ENCODE data around the gene FIGNL1. TPM values are rescaled to one million over a fixed set of nuclear protein-coding genes. Genes with fewer than 3 reads are reported as not detected.

FIGNL1 gene
- total RNA-seq, 1 experiment from 2014 or later = 6.4 TPM

- POLR2A ChIA-PET = no interaction called here
- H3K4me3 Mint-ChIP-seq = no peak overlapping the region
- ATAC-seq (no peak), DNase-seq (ENCODE audit: low spot score) (no peak)
- no peaks in the 10 kb centered on the region for H3K9me3 Mint-ChIP-seq
- H3K36me3 Mint-ChIP-seq = no peaks in the 10 kb centered on the region
- CTCF ChIA-PET = no interaction called here
- peaks cover 38% of the 10 kb centered on the region for H3K4me1 Mint-ChIP-seq
- H3K27ac Mint-ChIP-seq = no peak overlapping the region
- H3K27me3 Mint-ChIP-seq (ENCODE audit: low read depth) = no peaks in the 10 kb centered on the region
- no peak for TF ChIP-seq ZBTB21 (CRISPR knock-in tag; IDR thresholded peaks at IDR 0.05; ENCODE audit: borderline replicate concordance)
- TF ChIP-seq ZNF423 (CRISPR knock-in tag; IDR thresholded peaks at IDR 0.05) = no peak
- no peak for TF ChIP-seq NFE2L1 (CRISPR knock-in tag; IDR thresholded peaks at IDR 0.05)
- no peak for TF ChIP-seq CREM (CRISPR knock-in tag; IDR thresholded peaks at IDR 0.05)
- TF ChIP-seq GABPB1 (CRISPR knock-in tag; IDR thresholded peaks at IDR 0.05) = no peak
- TF ChIP-seq, protein P1, sequence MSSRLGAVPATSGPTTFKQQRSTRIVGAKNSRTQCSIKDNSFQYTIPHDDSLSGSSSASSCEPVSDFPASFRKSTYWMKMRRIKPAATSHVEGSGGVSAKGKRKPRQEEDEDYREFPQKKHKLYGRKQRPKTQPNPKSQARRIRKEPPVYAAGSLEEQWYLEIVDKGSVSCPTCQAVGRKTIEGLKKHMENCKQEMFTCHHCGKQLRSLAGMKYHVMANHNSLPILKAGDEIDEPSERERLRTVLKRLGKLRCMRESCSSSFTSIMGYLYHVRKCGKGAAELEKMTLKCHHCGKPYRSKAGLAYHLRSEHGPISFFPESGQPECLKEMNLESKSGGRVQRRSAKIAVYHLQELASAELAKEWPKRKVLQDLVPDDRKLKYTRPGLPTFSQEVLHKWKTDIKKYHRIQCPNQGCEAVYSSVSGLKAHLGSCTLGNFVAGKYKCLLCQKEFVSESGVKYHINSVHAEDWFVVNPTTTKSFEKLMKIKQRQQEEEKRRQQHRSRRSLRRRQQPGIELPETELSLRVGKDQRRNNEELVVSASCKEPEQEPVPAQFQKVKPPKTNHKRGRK (CRISPR knock-in tag; IDR thresholded peaks at IDR 0.05; ENCODE audit: borderline replicate concordance) = no peak
- TF ChIP-seq JAZF1 (CRISPR knock-in tag; IDR thresholded peaks at IDR 0.05) = no peak
- TF ChIP-seq ERG (CRISPR knock-in tag; IDR thresholded peaks at IDR 0.05) = no peak
- TF ChIP-seq, protein P2, sequence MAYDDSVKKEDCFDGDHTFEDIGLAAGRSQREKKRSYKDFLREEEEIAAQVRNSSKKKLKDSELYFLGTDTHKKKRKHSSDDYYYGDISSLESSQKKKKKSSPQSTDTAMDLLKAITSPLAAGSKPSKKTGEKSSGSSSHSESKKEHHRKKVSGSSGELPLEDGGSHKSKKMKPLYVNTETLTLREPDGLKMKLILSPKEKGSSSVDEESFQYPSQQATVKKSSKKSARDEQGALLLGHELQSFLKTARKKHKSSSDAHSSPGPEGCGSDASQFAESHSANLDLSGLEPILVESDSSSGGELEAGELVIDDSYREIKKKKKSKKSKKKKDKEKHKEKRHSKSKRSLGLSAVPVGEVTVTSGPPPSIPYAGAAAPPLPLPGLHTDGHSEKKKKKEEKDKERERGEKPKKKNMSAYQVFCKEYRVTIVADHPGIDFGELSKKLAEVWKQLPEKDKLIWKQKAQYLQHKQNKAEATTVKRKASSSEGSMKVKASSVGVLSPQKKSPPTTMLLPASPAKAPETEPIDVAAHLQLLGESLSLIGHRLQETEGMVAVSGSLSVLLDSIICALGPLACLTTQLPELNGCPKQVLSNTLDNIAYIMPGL (CRISPR knock-in tag; IDR thresholded peaks at IDR 0.05) = no peak
- no peak for TF ChIP-seq E2F4 (CRISPR knock-in tag; IDR thresholded peaks at IDR 0.05; ENCODE audit: borderline replicate concordance, low read depth)
- TF ChIP-seq, protein P3, sequence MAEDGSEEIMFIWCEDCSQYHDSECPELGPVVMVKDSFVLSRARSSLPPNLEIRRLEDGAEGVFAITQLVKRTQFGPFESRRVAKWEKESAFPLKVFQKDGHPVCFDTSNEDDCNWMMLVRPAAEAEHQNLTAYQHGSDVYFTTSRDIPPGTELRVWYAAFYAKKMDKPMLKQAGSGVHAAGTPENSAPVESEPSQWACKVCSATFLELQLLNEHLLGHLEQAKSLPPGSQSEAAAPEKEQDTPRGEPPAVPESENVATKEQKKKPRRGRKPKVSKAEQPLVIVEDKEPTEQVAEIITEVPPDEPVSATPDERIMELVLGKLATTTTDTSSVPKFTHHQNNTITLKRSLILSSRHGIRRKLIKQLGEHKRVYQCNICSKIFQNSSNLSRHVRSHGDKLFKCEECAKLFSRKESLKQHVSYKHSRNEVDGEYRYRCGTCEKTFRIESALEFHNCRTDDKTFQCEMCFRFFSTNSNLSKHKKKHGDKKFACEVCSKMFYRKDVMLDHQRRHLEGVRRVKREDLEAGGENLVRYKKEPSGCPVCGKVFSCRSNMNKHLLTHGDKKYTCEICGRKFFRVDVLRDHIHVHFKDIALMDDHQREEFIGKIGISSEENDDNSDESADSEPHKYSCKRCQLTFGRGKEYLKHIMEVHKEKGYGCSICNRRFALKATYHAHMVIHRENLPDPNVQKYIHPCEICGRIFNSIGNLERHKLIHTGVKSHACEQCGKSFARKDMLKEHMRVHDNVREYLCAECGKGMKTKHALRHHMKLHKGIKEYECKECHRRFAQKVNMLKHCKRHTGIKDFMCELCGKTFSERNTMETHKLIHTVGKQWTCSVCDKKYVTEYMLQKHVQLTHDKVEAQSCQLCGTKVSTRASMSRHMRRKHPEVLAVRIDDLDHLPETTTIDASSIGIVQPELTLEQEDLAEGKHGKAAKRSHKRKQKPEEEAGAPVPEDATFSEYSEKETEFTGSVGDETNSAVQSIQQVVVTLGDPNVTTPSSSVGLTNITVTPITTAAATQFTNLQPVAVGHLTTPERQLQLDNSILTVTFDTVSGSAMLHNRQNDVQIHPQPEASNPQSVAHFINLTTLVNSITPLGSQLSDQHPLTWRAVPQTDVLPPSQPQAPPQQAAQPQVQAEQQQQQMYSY (CRISPR knock-in tag; IDR thresholded peaks at IDR 0.05) = no peak
- TF ChIP-seq, protein P4, sequence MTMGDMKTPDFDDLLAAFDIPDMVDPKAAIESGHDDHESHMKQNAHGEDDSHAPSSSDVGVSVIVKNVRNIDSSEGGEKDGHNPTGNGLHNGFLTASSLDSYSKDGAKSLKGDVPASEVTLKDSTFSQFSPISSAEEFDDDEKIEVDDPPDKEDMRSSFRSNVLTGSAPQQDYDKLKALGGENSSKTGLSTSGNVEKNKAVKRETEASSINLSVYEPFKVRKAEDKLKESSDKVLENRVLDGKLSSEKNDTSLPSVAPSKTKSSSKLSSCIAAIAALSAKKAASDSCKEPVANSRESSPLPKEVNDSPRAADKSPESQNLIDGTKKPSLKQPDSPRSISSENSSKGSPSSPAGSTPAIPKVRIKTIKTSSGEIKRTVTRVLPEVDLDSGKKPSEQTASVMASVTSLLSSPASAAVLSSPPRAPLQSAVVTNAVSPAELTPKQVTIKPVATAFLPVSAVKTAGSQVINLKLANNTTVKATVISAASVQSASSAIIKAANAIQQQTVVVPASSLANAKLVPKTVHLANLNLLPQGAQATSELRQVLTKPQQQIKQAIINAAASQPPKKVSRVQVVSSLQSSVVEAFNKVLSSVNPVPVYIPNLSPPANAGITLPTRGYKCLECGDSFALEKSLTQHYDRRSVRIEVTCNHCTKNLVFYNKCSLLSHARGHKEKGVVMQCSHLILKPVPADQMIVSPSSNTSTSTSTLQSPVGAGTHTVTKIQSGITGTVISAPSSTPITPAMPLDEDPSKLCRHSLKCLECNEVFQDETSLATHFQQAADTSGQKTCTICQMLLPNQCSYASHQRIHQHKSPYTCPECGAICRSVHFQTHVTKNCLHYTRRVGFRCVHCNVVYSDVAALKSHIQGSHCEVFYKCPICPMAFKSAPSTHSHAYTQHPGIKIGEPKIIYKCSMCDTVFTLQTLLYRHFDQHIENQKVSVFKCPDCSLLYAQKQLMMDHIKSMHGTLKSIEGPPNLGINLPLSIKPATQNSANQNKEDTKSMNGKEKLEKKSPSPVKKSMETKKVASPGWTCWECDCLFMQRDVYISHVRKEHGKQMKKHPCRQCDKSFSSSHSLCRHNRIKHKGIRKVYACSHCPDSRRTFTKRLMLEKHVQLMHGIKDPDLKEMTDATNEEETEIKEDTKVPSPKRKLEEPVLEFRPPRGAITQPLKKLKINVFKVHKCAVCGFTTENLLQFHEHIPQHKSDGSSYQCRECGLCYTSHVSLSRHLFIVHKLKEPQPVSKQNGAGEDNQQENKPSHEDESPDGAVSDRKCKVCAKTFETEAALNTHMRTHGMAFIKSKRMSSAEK (CRISPR knock-in tag; IDR thresholded peaks at IDR 0.05; ENCODE audit: borderline replicate concordance) = no peak
- TF ChIP-seq, protein P5, sequence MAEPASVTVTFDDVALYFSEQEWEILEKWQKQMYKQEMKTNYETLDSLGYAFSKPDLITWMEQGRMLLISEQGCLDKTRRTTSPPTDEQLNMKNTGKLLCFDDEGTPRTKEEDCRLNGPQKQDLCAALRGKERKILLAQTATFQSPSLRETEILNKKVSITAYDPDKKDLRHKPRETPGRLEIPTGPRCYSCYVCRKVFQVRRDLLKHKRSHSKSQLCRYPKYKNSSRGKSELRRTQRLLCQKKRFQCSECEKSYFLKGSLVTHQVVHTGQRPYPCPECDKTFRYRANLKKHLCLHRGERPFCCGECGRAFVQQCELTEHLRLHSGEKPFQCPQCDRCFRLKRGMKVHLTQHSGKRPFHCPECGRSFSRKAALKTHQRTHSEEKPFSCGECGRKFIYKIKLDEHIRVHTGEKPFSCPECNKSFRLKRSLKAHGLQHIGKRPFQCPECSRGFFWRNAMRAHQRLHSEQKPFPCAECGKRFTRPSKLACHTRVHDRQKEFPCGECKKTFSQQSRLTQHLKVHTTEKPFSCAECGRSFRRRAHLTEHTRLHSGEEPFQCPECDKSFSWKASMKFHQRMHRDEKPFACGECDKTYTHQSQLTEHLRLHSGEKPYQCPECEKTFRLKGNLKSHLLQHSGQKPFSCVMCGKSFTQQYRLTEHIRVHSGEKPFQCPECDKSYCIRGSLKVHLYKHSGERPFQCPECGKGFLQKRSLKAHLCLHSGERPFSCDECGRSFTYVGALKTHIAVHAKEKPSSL (CRISPR knock-in tag; conservative IDR thresholded peaks at IDR 0.05) = no peak
- no peak for TF ChIP-seq ZNF138 (CRISPR knock-in tag; conservative IDR thresholded peaks at IDR 0.05)
- TF ChIP-seq ARID4B (CRISPR knock-in tag; IDR thresholded peaks at IDR 0.05; ENCODE audit: borderline replicate concordance) = no peak
- TF ChIP-seq TCF7 (CRISPR knock-in tag; IDR thresholded peaks at IDR 0.05; ENCODE audit: low read depth) = no peak
Measured at GRCh38 chr7:50422858-50423257, 27.3 kb downstream of the FIGNL1 start.

Data from WTC11 (cell line).